OCI-LY1 (cell line): ENCODE measurements around the gene RIN1.
A peak's percentile ranks its signal among the peaks of the same experiment; 100 is the strongest.

Experiments used
- H2AFZ ChIP-seq: fragments of 200-600 bp; sonication (generic), shearing (Covaris generic); 2 replicates; pipeline ENCODE4 v1.6.0; 2014; ENCODE audit warnings: antibody characterized with exemption, mild to moderate bottlenecking, low read length
- H3F3A ChIP-seq: fragments of 200-600 bp; sonication (generic), shearing (Covaris generic); 2 replicates; pipeline ENCODE4 v1.6.0; 2014; ENCODE audit warnings: mild to moderate bottlenecking, antibody characterized with exemption, low read length, moderate library complexity; ENCODE audit not compliant: insufficient read depth
- H3K27ac ChIP-seq: fragments of 200-600 bp; sonication (generic); 2 replicates; pipeline ENCODE4 v1.5.1; 2014; ENCODE audit warnings: low read length, mixed run types, mild to moderate bottlenecking, low read depth; ENCODE audit not compliant: poor library complexity, severe bottlenecking
- H3K27me3 ChIP-seq: fragments of 200-600 bp; sonication (generic); 2 replicates; pipeline ENCODE4 v1.6.0; 2014; ENCODE audit warnings: antibody characterized with exemption, mild to moderate bottlenecking, low read length, moderate library complexity; ENCODE audit not compliant: insufficient read depth
- H3K36me3 ChIP-seq: fragments of 200-600 bp; sonication (generic); 2 replicates; pipeline ENCODE4 v1.6.1; 2014; ENCODE audit warnings: mild to moderate bottlenecking, antibody characterized with exemption, low read length, moderate library complexity, mixed read lengths; ENCODE audit not compliant: insufficient read depth
- H3K4me1 ChIP-seq: fragments of 200-600 bp; sonication (generic); 2 replicates; pipeline ENCODE4 v1.5.1; 2014; ENCODE audit warnings: mild to moderate bottlenecking, low read length, moderate library complexity; ENCODE audit not compliant: insufficient read depth, severe bottlenecking
- H3K4me2 ChIP-seq: fragments of 200-600 bp; sonication (generic), shearing (Covaris generic); 2 replicates; pipeline ENCODE4 v1.6.1; 2014; ENCODE audit warnings: low read length
- H3K4me3 ChIP-seq: fragments of 200-600 bp; sonication (generic); 2 replicates; pipeline ENCODE4 v1.5.1; 2014; ENCODE audit warnings: low read length, low read depth, mild to moderate bottlenecking, mixed read lengths; ENCODE audit not compliant: poor library complexity, severe bottlenecking
- H3K79me2 ChIP-seq: fragments of 200-600 bp; shearing (Covaris generic); 2 replicates; pipeline ENCODE4 v1.6.1; 2016; ENCODE audit warnings: mixed run types, low read length, mixed read lengths; ENCODE audit not compliant: insufficient read depth
- H3K9ac ChIP-seq: fragments of 200-600 bp; sonication (generic), shearing (Covaris generic); 2 replicates; pipeline ENCODE4 v1.6.1; 2014; ENCODE audit warnings: mild to moderate bottlenecking, low read length, mixed read lengths
- H3K9me2 ChIP-seq: fragments of 200-600 bp; sonication (generic), shearing (Covaris generic); 2 replicates; pipeline ENCODE4 v1.6.1; 2014; ENCODE audit warnings: low read depth, mild to moderate bottlenecking, low read length, mixed read lengths
- H3K9me3 ChIP-seq: fragments of 200-600 bp; shearing (Covaris generic); 2 replicates; pipeline ENCODE4 v1.6.1; 2014; ENCODE audit warnings: low read length, mixed read lengths
- H4K20me1 ChIP-seq: fragments of 200-600 bp; sonication (generic), shearing (Covaris generic); 2 replicates; pipeline ENCODE4 v1.6.0; 2016; ENCODE audit warnings: mild to moderate bottlenecking, low read length; ENCODE audit not compliant: insufficient read depth
- EZH2 ChIP-seq: fragments of 200-600 bp; sonication (generic), shearing (Covaris generic); IDR thresholded peaks from 2 replicates; pipeline ENCODE4 v1.8.0; 2017; ENCODE audit warnings: borderline replicate concordance, mixed run types, mild to moderate bottlenecking, antibody characterized with exemption, low read length, moderate library complexity, mixed read lengths
- TF ChIP-seq, protein P1 (sequence below): fragments of 200-600 bp; sonication (generic), shearing (Covaris generic); IDR thresholded peaks from 2 replicates; pipeline ENCODE4 v1.5.1; 2017; ENCODE audit warnings: mild to moderate bottlenecking, antibody characterized with exemption, low read length, moderate library complexity, mixed read lengths

The RIN1 gene

DNA sequence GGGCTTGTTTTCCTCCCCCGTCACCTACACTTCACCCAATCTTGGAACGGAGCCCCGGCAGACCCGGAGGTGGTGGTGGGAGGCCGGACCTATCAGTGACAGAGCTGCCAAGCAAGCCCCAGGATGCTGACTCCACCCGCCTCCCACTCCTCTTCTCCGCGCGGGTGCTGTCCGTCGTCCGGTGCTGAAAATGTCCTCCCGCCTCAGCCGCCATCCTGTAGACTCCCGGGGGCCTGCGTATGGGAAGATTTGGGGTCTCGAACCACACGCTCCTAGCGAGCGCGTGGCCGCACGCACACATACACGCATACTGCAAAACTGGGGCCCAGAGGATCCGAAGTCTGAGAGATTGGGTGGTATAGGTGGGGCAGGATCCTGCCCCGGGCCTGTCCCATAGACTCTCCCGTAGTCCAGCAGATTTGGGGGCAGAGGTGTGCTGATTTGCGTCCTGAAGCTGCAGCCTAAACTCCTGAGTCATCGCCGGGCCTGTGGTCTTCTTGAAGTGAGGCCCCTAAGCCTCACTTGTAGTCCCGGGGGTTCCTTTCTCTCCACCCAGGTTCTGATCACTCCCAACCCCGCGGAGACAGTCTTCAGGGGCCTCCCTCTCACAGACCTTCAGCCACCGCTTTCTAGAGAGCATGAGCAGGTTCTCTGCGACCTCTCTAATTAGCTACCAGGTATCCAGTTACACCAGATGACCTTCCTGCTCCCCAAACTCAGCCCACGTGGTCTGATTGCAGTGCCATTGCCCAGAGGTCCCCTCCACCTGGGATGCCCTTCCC is 46.5 kb downstream of the RIN1 start:
- Histone ChIP-seq H3K9me3 (no peaks in the 10 kb centered on the region), H3K9ac (peak overlapping the region; percentile 43; the same call in 1 of the 2 replicates), H3F3A (no peaks in the 10 kb centered on the region), H3K27me3 (no peaks in the 10 kb centered on the region), H3K9me2 (no peaks in the 10 kb centered on the region), H3K79me2 (no peaks in the 10 kb centered on the region), H3K4me1 (peaks cover 22% of the 10 kb centered on the region), H3K4me2 (peak overlapping the region; percentile 56), H2AFZ (no peak overlapping the region), H3K27ac (no peak overlapping the region), H4K20me1 (no peaks in the 10 kb centered on the region), H3K36me3 (no peaks in the 10 kb centered on the region), H3K4me3 (peak overlapping the region; percentile 71)
- TF ChIP-seq, protein P1, sequence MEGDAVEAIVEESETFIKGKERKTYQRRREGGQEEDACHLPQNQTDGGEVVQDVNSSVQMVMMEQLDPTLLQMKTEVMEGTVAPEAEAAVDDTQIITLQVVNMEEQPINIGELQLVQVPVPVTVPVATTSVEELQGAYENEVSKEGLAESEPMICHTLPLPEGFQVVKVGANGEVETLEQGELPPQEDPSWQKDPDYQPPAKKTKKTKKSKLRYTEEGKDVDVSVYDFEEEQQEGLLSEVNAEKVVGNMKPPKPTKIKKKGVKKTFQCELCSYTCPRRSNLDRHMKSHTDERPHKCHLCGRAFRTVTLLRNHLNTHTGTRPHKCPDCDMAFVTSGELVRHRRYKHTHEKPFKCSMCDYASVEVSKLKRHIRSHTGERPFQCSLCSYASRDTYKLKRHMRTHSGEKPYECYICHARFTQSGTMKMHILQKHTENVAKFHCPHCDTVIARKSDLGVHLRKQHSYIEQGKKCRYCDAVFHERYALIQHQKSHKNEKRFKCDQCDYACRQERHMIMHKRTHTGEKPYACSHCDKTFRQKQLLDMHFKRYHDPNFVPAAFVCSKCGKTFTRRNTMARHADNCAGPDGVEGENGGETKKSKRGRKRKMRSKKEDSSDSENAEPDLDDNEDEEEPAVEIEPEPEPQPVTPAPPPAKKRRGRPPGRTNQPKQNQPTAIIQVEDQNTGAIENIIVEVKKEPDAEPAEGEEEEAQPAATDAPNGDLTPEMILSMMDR: no peak
- no peak for TF ChIP-seq EZH2

DNA sequence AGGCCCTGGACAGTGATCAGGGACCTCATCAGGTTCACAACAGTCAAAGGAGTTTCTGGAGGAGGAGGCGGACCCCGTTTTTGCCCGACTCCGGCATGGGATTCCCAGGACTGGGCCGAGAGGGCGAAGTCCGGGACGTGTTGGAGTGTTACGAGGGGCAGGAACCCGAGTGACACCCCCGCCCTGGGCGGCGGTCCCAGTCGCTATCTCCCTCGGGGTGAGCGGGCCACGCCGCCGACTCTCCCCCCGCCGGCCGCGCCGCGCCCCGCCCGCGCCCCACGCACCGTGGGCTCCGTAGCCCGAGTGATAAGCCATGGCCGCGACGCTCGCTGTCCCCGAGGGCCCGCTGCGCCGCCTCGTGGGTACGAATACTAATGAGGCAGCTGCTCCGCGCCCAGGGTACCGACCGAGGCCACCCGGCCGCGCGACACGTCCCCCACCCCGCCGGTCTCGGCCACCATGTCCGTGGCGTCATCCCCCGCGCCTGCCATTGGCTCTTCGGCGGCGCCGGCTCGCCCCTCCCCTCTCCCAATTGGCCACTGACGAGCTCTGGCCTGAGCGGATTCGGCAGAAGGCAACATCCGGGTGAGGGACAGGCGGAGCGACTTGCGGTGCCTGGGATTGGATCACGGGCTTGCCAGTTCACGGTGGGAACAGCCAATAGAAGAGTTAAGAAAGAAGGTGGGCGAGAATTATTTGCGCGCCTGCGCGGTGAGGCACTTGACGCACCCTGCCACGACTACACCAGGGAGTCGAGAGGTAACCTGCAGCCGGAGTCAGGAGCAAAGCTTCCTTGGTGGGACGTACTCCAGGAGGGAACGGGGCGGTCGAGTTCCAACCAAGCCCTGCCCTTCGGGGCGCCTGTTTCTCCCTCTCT is 47.3 kb downstream of the RIN1 start, which contains the start of gene YIF1A:
YIF1A (minus strand) TSS at position 473 of the 877 bp plus-strand sequence; CDS start at position 315, 158 bp downstream.
- no peak within 1 kb of the TSS for H2AFZ ChIP-seq
- peak within 1 kb of the TSS; percentile 92 for H3K4me2 ChIP-seq
- H3K79me2 ChIP-seq: no peaks in the 10 kb centered on the region
- peaks cover 22% of the 10 kb centered on the region for H3K4me1 ChIP-seq
- peak within 1 kb of the TSS; percentile 78 for H3K9ac ChIP-seq
- no peaks in the 10 kb centered on the region for H3K27me3 ChIP-seq
- no peaks in the 10 kb centered on the region for H3F3A ChIP-seq
- no peaks in the 10 kb centered on the region for H4K20me1 ChIP-seq
- H3K9me3 ChIP-seq: no peaks in the 10 kb centered on the region
- no peaks in the 10 kb centered on the region for H3K9me2 ChIP-seq
- no peak within 1 kb of the TSS for H3K27ac ChIP-seq
- H3K36me3 ChIP-seq: no peaks in the 10 kb centered on the region
- H3K4me3 ChIP-seq: peak within 1 kb of the TSS; percentile 71
- TF ChIP-seq, protein P1: no peak; the same call in 1 of the 2 replicates
- TF ChIP-seq EZH2: no peak

DNA sequence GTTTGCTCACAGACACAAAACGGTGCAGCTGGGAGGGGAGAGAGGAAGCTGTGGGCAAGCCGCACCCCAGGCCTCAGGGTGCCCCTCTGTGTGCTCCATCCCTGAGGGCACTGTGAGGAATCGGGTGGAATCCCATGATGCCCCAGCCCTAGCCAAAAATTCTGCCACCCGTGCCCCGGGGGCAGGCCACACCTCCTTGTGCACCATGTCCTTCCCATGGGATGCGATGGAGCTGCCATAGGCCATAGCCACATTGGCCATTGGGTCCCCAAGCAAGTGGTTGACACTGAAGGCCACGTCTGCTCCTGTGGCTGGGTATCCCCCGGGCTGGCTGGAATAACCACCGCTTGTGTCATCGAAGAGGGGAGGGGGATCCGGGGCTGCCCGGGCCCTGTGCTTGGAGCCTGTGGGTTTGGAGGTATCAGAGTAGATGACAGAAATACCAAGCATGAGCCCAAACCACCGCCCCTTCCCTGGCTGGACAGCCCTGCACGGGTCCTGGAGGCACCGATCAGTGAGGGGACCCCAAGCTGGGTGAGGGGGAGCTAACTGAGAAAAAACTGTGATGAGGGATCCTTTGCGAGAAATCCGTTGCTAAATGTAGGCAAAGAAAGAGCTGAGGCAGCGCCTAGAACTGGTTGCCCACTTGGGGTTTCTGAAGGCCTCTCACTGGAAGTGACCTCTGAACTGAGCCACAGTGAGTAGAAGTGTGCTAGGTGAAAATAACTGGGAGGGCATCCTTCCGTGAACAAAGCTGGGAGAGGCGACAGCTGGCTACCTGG is 48.2 kb downstream of the RIN1 start:
- TF ChIP-seq, protein P1: no peak
- no peak for TF ChIP-seq EZH2
- Histone ChIP-seq H3K27me3 (no peaks in the 10 kb centered on the region), H3K79me2 (no peaks in the 10 kb centered on the region), H3K4me1 (peaks cover 22% of the 10 kb centered on the region), H3K36me3 (no peaks in the 10 kb centered on the region), H3K27ac (no peak overlapping the region), H3K9me2 (no peaks in the 10 kb centered on the region), H3K9me3 (no peaks in the 10 kb centered on the region), H4K20me1 (no peaks in the 10 kb centered on the region), H3K4me2 (peak overlapping the region; percentile 92), H3F3A (no peaks in the 10 kb centered on the region), H3K4me3 (peak overlapping the region; percentile 71), H2AFZ (no peak overlapping the region), H3K9ac (peak overlapping the region; percentile 78)
